Measurements from ENCODE around the gene WDFY4. TPM values are rescaled to one million over a fixed set of nuclear protein-coding genes. Genes with fewer than 3 reads are reported as not detected.

Gene WDFY4
- total RNA-seq, 1 experiment from 2014 or later = not detected

DNA sequence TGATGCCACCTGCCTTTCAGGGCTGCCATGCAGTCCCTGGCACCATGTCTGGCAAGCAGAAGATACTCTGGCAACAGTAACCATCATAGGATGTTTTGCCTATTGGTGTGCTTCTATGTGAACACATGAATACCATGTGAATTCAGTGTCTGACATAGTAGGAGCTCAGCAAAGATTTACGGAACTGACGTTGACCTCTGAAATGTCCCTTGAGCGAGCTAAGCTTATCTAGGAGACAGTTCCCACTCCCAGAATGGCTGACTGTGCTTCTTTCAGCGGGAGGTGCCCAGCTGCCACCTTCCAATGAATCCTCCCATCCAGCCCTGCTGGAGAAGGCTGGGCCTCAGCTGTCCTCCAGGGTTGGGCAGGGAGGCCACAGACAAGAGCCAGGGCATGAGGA is 326.2 kb downstream of the WDFY4 start:
- Histone ChIP-seq H3K27ac (ENCODE audit: insufficient read length, low read depth, low read length) (no peak overlapping the region), H2AK5ac (ENCODE audit: insufficient read length, low read length) (no peak overlapping the region), H3K9me3 (ENCODE audit: control insufficient read depth, low read depth, low read length) (no peaks in the 10 kb centered on the region), H4K8ac (replicated peaks; ENCODE audit: insufficient read length, low read depth, low read length) (no peak overlapping the region), H3K4ac (ENCODE audit: low read depth, low read length) (no peak overlapping the region), H3K79me1 (ENCODE audit: insufficient read depth, low read depth, low read length, poor library complexity, severe bottlenecking) (no peaks in the 10 kb centered on the region), H2AFZ (ENCODE audit: low read length) (no peak overlapping the region), H3T11ph (ENCODE audit: low read length) (no peak overlapping the region), H3K9ac (ENCODE audit: extremely low read depth, insufficient read length, low read length) (no peak overlapping the region), H3K23me2 (ENCODE audit: insufficient read length, low read depth, low read length, poor library complexity, severe bottlenecking) (no peaks in the 10 kb centered on the region), H2BK5ac (ENCODE audit: insufficient read length, low read length) (no peak overlapping the region), H3K18ac (ENCODE audit: insufficient read length, low read depth, low read length) (no peak overlapping the region), H2BK120ac (ENCODE audit: low read depth, low read length, poor library complexity, severe bottlenecking) (no peak overlapping the region), H3K4me2 (ENCODE audit: insufficient read depth, insufficient read length, low read length) (no peak overlapping the region), H4K91ac (ENCODE audit: insufficient read length, low read depth, low read length) (no peak overlapping the region), H3K79me2 (ENCODE audit: insufficient read depth, low read length) (no peaks in the 10 kb centered on the region), H4K20me1 (ENCODE audit: control insufficient read depth, insufficient read depth, insufficient read length) (no peaks in the 10 kb centered on the region), H3K14ac (ENCODE audit: insufficient read depth, low read length) (no peak overlapping the region), H3K27me3 (ENCODE audit: insufficient read depth, low read length) (no peaks in the 10 kb centered on the region), H2BK12ac (ENCODE audit: insufficient read length, low read depth, low read length) (no peak overlapping the region), H3K4me1 (ENCODE audit: insufficient read depth, low read length) (no peaks in the 10 kb centered on the region), H3K23ac (ENCODE audit: insufficient read length, low read depth, low read length) (no peak overlapping the region), H2BK15ac (ENCODE audit: low read depth, low read length) (no peak overlapping the region), H2BK20ac (ENCODE audit: low read depth, low read length, poor library complexity, severe bottlenecking) (no peak overlapping the region), H4K5ac (ENCODE audit: insufficient read length, low read depth, low read length) (no peak overlapping the region), H3K56ac (ENCODE audit: insufficient read length, low read depth, low read length) (no peak overlapping the region)
- Mint-ChIP-seq H3K27ac (no peak overlapping the region), H3K4me3 (no peak overlapping the region), H3K27me3 (ENCODE audit: low read depth) (peaks cover 3% of the 10 kb centered on the region), H3K9me3 (no peaks in the 10 kb centered on the region), H3K4me1 (peaks cover 9 to 12% of the 10 kb centered on the region in 2 experiments), H3K36me3 (ENCODE audit: insufficient read depth in 1 of 3, low read depth in 3 of 3) (no peaks in the 10 kb centered on the region)
- DNase-seq = no peak
- WGBS (ENCODE audit: extremely low coverage, insufficient read length, low lambda C conversion rate) = no CpG with 5 or more reads among the region's 4 CpGs
- TF ChIP-seq, protein P1, sequence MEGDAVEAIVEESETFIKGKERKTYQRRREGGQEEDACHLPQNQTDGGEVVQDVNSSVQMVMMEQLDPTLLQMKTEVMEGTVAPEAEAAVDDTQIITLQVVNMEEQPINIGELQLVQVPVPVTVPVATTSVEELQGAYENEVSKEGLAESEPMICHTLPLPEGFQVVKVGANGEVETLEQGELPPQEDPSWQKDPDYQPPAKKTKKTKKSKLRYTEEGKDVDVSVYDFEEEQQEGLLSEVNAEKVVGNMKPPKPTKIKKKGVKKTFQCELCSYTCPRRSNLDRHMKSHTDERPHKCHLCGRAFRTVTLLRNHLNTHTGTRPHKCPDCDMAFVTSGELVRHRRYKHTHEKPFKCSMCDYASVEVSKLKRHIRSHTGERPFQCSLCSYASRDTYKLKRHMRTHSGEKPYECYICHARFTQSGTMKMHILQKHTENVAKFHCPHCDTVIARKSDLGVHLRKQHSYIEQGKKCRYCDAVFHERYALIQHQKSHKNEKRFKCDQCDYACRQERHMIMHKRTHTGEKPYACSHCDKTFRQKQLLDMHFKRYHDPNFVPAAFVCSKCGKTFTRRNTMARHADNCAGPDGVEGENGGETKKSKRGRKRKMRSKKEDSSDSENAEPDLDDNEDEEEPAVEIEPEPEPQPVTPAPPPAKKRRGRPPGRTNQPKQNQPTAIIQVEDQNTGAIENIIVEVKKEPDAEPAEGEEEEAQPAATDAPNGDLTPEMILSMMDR (conservative IDR thresholded peaks at IDR 0.05) = no peak

All from H9 (cell line).